Tibial nerve (tissue), 4 donors: ENCODE results near the gene SUPT5H.

Source experiments
- CTCF ChIP-seq, 5 experiments: fragments of 200-600 bp in 3 of 5; fragments of 450-650 bp in 2 of 5; sonication (generic) in 3 of 5; IDR thresholded peaks; one replicate each; pipeline ENCODE4 v1.5.1; 2016 to 2019; ENCODE audit warnings: antibody characterized with exemption in 5 of 5, mild to moderate bottlenecking in 3 of 5, moderate library complexity in 2 of 5
- EP300 ChIP-seq, 2 donors: sonication (generic); formaldehyde crosslinking; IDR thresholded peaks; one replicate each; pipeline ENCODE4 v1.6.1; 2017; ENCODE audit warnings: antibody characterized with exemption in 2 of 2, mild to moderate bottlenecking in 1 of 2
- POLR2A ChIP-seq, 2 donors: fragments of 450-650 bp; IDR thresholded peaks; one replicate each; pipeline ENCODE4 v1.6.1; 2017; ENCODE audit warnings: antibody characterized with exemption in 2 of 2, mild to moderate bottlenecking in 2 of 2, moderate library complexity in 2 of 2

DNA sequence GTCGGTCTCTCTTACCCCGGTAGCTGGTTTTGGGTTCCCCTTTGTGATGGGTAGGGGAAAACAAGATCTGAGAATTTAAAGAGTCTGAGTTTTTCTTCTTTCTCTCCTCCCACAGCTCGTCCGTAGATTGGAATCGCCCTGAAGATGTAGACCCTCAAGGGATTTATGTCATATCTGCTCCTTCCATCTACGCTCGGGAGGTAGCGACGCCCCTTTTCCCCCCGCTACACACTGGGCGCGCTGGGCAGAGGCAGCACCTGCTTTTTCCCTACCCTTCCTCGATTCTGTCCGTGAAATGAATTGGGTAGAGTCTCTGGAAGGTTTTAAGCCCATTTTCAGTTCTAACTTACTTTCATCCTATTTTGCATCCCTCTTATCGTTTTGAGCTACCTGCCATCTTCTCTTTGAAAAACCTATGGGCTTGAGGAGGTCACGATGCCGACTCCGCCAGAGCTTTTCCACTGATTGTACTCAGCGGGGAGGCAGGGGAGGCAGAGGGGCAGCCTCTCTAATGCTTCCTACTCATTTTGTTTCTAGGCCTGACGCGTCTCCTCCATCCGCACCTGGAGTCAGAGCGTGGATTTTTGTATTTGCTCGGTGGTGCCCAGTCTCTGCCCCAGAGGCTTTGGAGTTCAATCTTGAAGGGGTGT is 62.5 kb downstream of the SUPT5H start:
- TF ChIP-seq CTCF (IDR thresholded peaks at IDR 0.05), result no peak
- no peak for TF ChIP-seq POLR2A (IDR thresholded peaks at IDR 0.05)
- no peak for TF ChIP-seq EP300 (IDR thresholded peaks at IDR 0.05)
